Measurements from ENCODE around the gene CYP2W1.
"Not testable (repeated sequence)": the region's sequence is repeated elsewhere in the genome, so short reads cannot be mapped to it uniquely, and the experiment has no call there.

CYP2W1 gene

GRCh38 chr7:1031716-1032455, 48.9 kb downstream of the CYP2W1 start:
- no peak for DNase-seq
- Histone ChIP-seq H3K36me3 (ENCODE audit: control insufficient read depth in 4 of 4, insufficient read depth in 4 of 4, low read length in 3 of 4) (peaks cover 0 to 6% (median 2%) of the 10 kb centered on the region in 4 experiments), H3K27ac (ENCODE audit: insufficient read depth in 1 of 2, low read depth in 1 of 2, low read length in 2 of 2, poor library complexity in 1 of 2, severe bottlenecking in 2 of 2) (no peak overlapping the region), H3K27me3 (replicated peaks in 2 of 5; ENCODE audit: control insufficient read depth in 4 of 5, insufficient read depth in 5 of 5, low read length in 4 of 5) (no peaks in the 10 kb centered on the region), H3K4me1 (ENCODE audit: control extremely low read depth in 1 of 4, control insufficient read depth in 4 of 4, insufficient read depth in 4 of 4, low read length in 3 of 4) (peaks cover 0 to 33% (median 31%) of the 10 kb centered on the region in 4 experiments), H3K9me3 (ENCODE audit: control extremely low read depth in 1 of 5, control insufficient read depth in 4 of 5, insufficient read depth in 2 of 5, low read depth in 1 of 5, low read length in 4 of 5) (peaks cover 0 to 10% (median 3%) of the 10 kb centered on the region in 5 experiments), H3K4me3 (ENCODE audit: control insufficient read depth in 1 of 7, extremely low read depth in 1 of 7, insufficient read depth in 4 of 7, low read depth in 2 of 7, low read length in 6 of 7) (no peak overlapping the region)
- WGBS (ENCODE audit: insufficient coverage) = 97% methylated on average over 25 of the region's 33 CpGs
- ChIA-PET CTCF (no interaction called here), POLR2A (no interaction called here)

GRCh38 chr7:1032536-1033181, 49.7 kb downstream of the CYP2W1 start:
- POLR2A ChIA-PET = no interaction called here
- Histone ChIP-seq H3K36me3 (ENCODE audit: control insufficient read depth in 4 of 4, insufficient read depth in 4 of 4, low read length in 3 of 4) (peaks cover 0 to 6% (median 2%) of the 10 kb centered on the region in 4 experiments), H3K4me3 (ENCODE audit: control insufficient read depth in 1 of 7, extremely low read depth in 1 of 7, insufficient read depth in 4 of 7, low read depth in 2 of 7, low read length in 6 of 7) (no peak overlapping the region), H3K27me3 (replicated peaks in 2 of 5; ENCODE audit: control insufficient read depth in 4 of 5, insufficient read depth in 5 of 5, low read length in 4 of 5) (no peaks in the 10 kb centered on the region), H3K4me1 (ENCODE audit: control extremely low read depth in 1 of 4, control insufficient read depth in 4 of 4, insufficient read depth in 4 of 4, low read length in 3 of 4) (peaks cover 0 to 25% (median 25%) of the 10 kb centered on the region in 4 experiments), H3K9me3 (ENCODE audit: control extremely low read depth in 1 of 5, control insufficient read depth in 4 of 5, insufficient read depth in 2 of 5, low read depth in 1 of 5, low read length in 4 of 5) (peaks cover 0 to 10% (median 3%) of the 10 kb centered on the region in 5 experiments), H3K27ac (ENCODE audit: insufficient read depth in 1 of 2, low read depth in 1 of 2, low read length in 2 of 2, poor library complexity in 1 of 2, severe bottlenecking in 2 of 2) (no peak overlapping the region)
- DNase-seq = no peak
- 96% methylated on average over 15 of the region's 25 CpGs for WGBS (ENCODE audit: insufficient coverage)
- CTCF ChIA-PET = no interaction called here

GRCh38 chr7:1033546-1034145, 50.7 kb downstream of the CYP2W1 start:
- H3K27ac ChIP-seq (ENCODE audit: insufficient read depth in 1 of 2, low read depth in 1 of 2, low read length in 2 of 2, poor library complexity in 1 of 2, severe bottlenecking in 2 of 2) = no peak overlapping the region
- peaks cover 0 to 20% (median 17%) of the 10 kb centered on the region in 4 experiments for H3K4me1 ChIP-seq (ENCODE audit: control extremely low read depth in 1 of 4, control insufficient read depth in 4 of 4, insufficient read depth in 4 of 4, low read length in 3 of 4)
- CTCF ChIA-PET = interaction anchor here (0.9 to 2.0 kb wide), 4 partner anchors 10 to 41 kb away, joined by 3 to 4 read pairs (median 4); no protein-coding TSS in a partner anchor
- no peaks in the 10 kb centered on the region for H3K27me3 ChIP-seq (replicated peaks in 2 of 5; ENCODE audit: control insufficient read depth in 4 of 5, insufficient read depth in 5 of 5, low read length in 4 of 5)
- POLR2A ChIA-PET = no interaction called here
- 89% methylated on average over 15 of the region's 20 CpGs for WGBS (ENCODE audit: insufficient coverage)
- no peak for DNase-seq
- H3K36me3 ChIP-seq (ENCODE audit: control insufficient read depth in 4 of 4, insufficient read depth in 4 of 4, low read length in 3 of 4) = peaks cover 0 to 6% (median 2%) of the 10 kb centered on the region in 4 experiments
- H3K9me3 ChIP-seq (ENCODE audit: control extremely low read depth in 1 of 5, control insufficient read depth in 4 of 5, insufficient read depth in 2 of 5, low read depth in 1 of 5, low read length in 4 of 5) = peaks cover 0 to 10% (median 3%) of the 10 kb centered on the region in 5 experiments
- H3K4me3 ChIP-seq (ENCODE audit: control insufficient read depth in 1 of 7, extremely low read depth in 1 of 7, insufficient read depth in 4 of 7, low read depth in 2 of 7, low read length in 6 of 7) = no peak overlapping the region

GRCh38 chr7:1034769-1035168, 51.8 kb downstream of the CYP2W1 start:
- H3K9me3 ChIP-seq (ENCODE audit: control extremely low read depth in 1 of 5, control insufficient read depth in 4 of 5, insufficient read depth in 2 of 5, low read depth in 1 of 5, low read length in 4 of 5) = peaks cover 0 to 10% (median 3%) of the 10 kb centered on the region in 5 experiments
- not testable (repeated sequence) for DNase-seq; H3K36me3 ChIP-seq (ENCODE audit: control insufficient read depth in 4 of 4, insufficient read depth in 4 of 4, low read length in 3 of 4); H3K4me1 ChIP-seq (ENCODE audit: control extremely low read depth in 1 of 4, control insufficient read depth in 4 of 4, insufficient read depth in 4 of 4, low read length in 3 of 4); H3K27me3 ChIP-seq (replicated peaks in 2 of 5; ENCODE audit: control insufficient read depth in 4 of 5, insufficient read depth in 5 of 5, low read length in 4 of 5); H3K4me3 ChIP-seq (ENCODE audit: control insufficient read depth in 1 of 7, extremely low read depth in 1 of 7, insufficient read depth in 4 of 7, low read depth in 2 of 7, low read length in 6 of 7); H3K27ac ChIP-seq (ENCODE audit: insufficient read depth in 1 of 2, low read depth in 1 of 2, low read length in 2 of 2, poor library complexity in 1 of 2, severe bottlenecking in 2 of 2)
- ChIA-PET CTCF (interaction anchor here (0.7 to 2.0 kb wide), 4 partner anchors 29 to 121 kb away, joined by 3 to 4 read pairs (median 4); no protein-coding TSS in a partner anchor), POLR2A (interaction anchor here (0.5 kb wide), 1 partner anchor 22 kb away, joined by 3 read pairs; no protein-coding TSS in a partner anchor)
- WGBS (ENCODE audit: insufficient coverage) = 100% methylated on average over 1 of the region's 1 CpG

- WGBS (ENCODE audit: insufficient coverage) = 96% methylated on average over 22 of the region's 40 CpGs
- H3K4me1 ChIP-seq (ENCODE audit: control extremely low read depth in 1 of 4, control insufficient read depth in 4 of 4, insufficient read depth in 4 of 4, low read length in 3 of 4); CTCF ChIA-PET; POLR2A ChIA-PET; H3K27me3 ChIP-seq (replicated peaks in 2 of 5; ENCODE audit: control insufficient read depth in 4 of 5, insufficient read depth in 5 of 5, low read length in 4 of 5); H3K4me3 ChIP-seq (ENCODE audit: control insufficient read depth in 1 of 7, extremely low read depth in 1 of 7, insufficient read depth in 4 of 7, low read depth in 2 of 7, low read length in 6 of 7); H3K36me3 ChIP-seq (ENCODE audit: control insufficient read depth in 4 of 4, insufficient read depth in 4 of 4, low read length in 3 of 4); DNase-seq; H3K27ac ChIP-seq (ENCODE audit: insufficient read depth in 1 of 2, low read depth in 1 of 2, low read length in 2 of 2, poor library complexity in 1 of 2, severe bottlenecking in 2 of 2): not testable (repeated sequence)
- H3K9me3 ChIP-seq (ENCODE audit: control extremely low read depth in 1 of 5, control insufficient read depth in 4 of 5, insufficient read depth in 2 of 5, low read depth in 1 of 5, low read length in 4 of 5) = peaks cover 0 to 10% (median 3%) of the 10 kb centered on the region in 5 experiments
Measured at GRCh38 chr7:1036164-1036928, 53.4 kb downstream of the CYP2W1 start.
